GM21526 (cell line): ENCODE results near the gene AFF2.

Experiments
- ATAC-seq: cut with Tn5 transposase; IDR thresholded peaks from one replicate; pipeline ENCODE4 v1.9.1; 2021; ENCODE audit warnings: moderate library complexity; ENCODE audit not compliant: unreplicated experiment, low FRiP score

Gene AFF2

GRCh38 chrX:148577741-148578140 is 77.3 kb downstream of the AFF2 start:
- ATAC-seq = no peak

GRCh38 chrX:148580016-148580415 is 79.6 kb downstream of the AFF2 start:
- ATAC-seq = no peak

- no peak for ATAC-seq
These were observed 81.9 kb downstream of the AFF2 start for GRCh38 chrX:148582353-148582752.

- ATAC-seq = no peak
These were observed 88.4 kb downstream of the AFF2 start for GRCh38 chrX:148588649-148589310.

- ATAC-seq = no peak
These were observed 92.2 kb downstream of the AFF2 start for GRCh38 chrX:148592595-148592994.

- ATAC-seq = no peak
These were observed 92.7 kb downstream of the AFF2 start for GRCh38 chrX:148593146-148593545.

- no peak for ATAC-seq
These were observed 93.6 kb downstream of the AFF2 start for GRCh38 chrX:148593987-148594386.

GRCh38 chrX:148599404-148599803 is 99.0 kb downstream of the AFF2 start:
- ATAC-seq = no peak

- no peak for ATAC-seq
These were observed 99.7 kb downstream of the AFF2 start for GRCh38 chrX:148600131-148600530.

- no peak for ATAC-seq
These were observed 100.2 kb downstream of the AFF2 start for GRCh38 chrX:148600581-148600980.

- no peak for ATAC-seq
These were observed 100.6 kb downstream of the AFF2 start for GRCh38 chrX:148601034-148601433.

- peak; percentile 83 for ATAC-seq
These were observed 109.3 kb downstream of the AFF2 start for GRCh38 chrX:148609515-148610327.

- peak; percentile 74 for ATAC-seq
These were observed 109.9 kb downstream of the AFF2 start for GRCh38 chrX:148610328-148610698.

GRCh38 chrX:148611993-148612392 is 111.6 kb downstream of the AFF2 start:
- ATAC-seq = no peak

GRCh38 chrX:148612431-148612830 is 112.0 kb downstream of the AFF2 start:
- ATAC-seq = no peak

GRCh38 chrX:148613636-148614035 is 113.2 kb downstream of the AFF2 start:
- ATAC-seq = no peak

GRCh38 chrX:148615491-148615890 is 115.1 kb downstream of the AFF2 start:
- ATAC-seq = no peak

- no peak for ATAC-seq
These were observed 118.3 kb downstream of the AFF2 start for GRCh38 chrX:148618470-148619445.

- no peak for ATAC-seq
These were observed 119.6 kb downstream of the AFF2 start for GRCh38 chrX:148620023-148620422.

- no peak for ATAC-seq
These were observed 124.6 kb downstream of the AFF2 start for GRCh38 chrX:148624951-148625474.

- no peak for ATAC-seq
These were observed 128.2 kb downstream of the AFF2 start for GRCh38 chrX:148628621-148629020.
